NCI-H345 (cell line): ENCODE data around the gene PDS5A.
"Not testable (repeated sequence)": the region's sequence is repeated elsewhere in the genome, so short reads cannot be mapped to it uniquely, and the experiment has no call there.

Experiments used
- DNase-seq: peaks from one replicate; lab custom pipeline; 2025; lab: John Stamatoyannopoulos, UW

PDS5A gene

DNA sequence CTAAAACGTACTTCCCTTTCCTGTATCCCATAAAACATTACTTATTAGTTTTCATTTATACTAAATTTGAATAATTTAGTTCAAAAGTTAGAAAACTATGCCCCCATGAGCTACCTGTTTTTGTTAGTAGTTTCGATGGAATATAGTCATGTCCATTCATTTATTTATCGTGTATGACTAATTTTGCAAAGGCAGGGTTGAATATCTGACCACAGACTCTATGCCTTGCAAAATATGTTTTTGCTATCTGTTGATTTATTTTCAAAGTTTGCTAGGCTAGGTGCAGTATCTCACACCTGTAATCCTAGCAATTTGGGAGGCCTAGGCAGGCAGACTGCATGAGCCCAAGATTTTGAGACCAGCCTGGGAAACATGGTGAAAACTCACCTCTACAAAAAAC, 78.4 kb downstream of the PDS5A start:
- no peak for DNase-seq

DNA sequence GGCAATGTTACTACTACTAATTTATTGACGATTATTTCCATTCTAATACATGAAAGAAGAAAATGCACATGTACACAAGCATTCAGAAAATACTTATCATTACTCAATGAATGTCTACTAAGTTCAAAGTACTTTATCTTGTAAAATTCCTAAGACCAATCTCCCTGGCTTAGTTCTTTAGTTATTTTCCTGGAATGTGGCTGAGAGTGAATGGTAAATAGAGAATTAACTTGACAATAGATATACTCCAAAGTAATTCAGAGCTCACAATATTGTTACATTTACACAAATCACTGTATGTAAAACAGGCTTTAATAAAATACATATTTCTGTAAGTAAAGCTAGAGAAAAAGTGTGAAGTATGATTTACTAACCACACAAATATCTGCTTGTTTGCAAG, 79.7 kb downstream of the PDS5A start:
- DNase-seq: no peak

DNA sequence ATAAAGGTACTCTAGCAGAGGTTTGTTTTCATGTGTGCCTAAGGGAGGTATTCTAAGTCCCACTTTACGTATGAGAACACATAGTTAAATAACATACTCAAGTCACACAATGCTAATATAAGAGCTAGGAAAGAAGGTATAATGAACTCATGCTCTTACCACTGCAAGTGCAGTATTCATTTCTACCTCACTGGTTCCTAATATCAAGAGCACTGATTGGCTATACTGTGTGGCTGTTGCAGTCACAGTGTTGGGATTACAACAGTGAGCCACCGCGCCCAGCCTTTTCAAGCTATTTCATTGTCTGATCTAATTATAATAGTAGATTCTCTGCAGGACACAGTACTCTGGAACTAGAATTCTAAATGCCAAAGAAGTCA, 84.0 kb downstream of the PDS5A start:
- no peak for DNase-seq

DNA sequence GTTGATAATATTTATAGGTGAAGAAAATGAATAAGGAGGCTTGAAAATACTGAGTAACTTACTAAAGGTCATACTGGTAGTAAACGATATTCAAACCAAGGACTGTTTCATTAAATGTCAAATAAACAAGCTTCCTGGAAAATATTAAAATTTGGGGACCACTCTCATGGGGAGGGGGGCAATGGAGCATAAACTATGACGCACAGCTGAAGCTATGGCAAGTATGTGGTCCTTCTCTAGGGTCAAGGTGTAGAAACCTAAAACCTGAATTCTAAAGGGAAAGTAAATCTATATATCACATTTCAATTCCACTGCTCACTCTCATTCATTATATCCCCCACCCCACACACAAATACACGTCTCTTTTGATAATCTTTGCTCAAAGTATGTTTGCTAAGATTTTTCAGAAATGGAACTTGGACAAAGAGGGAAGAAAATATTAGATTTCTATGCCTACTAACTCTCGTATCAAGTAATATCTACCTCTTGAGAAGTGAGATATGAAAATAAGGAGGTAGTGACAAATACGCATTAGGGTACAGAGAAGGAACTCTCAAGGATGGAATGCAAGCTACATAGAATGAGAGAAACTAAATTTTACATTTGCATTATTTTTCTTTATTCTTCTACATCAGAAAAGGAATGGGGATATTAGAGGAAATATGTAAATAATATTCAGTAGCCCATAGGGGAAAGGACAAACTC, 84.6 kb downstream of the PDS5A start:
- DNase-seq: no peak

DNA sequence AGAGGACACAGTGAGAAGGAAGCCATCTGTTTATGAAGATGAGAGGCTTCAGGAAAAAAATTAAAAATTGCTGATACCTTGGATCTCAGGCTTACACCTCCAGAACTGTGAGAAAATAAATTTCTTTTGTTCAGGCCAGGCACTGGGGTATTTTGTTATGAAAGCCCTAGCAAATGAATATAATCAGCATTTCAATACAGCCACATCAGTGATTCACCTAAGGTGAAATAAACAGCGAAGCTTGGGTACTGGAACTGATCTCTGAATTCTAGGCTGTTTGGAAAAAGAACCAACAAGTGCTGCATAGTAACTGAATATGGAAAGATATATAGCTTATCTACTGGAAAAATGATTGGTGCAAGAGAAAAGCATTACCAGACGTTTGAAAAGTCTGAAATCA, 88.5 kb downstream of the PDS5A start:
- DNase-seq: no peak

DNA sequence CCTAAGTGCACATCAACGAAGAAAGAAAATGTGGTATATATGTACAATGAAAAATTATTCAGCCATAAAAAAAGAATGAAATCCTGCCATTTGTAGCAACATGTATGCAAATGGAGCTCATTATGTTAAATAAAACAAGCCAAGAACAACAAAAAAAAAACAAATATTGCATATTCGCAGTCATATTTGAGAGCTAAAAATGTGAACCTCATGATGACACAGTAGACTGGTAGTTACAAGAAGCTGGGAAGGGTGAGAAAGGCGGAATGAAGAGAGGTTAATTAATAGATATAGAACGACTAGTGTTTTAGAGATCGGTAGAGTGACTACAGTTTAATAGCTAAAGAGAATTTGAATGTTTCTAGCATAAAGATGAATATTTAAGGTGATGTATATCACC, 89.2 kb downstream of the PDS5A start:
- no peak for DNase-seq

DNA sequence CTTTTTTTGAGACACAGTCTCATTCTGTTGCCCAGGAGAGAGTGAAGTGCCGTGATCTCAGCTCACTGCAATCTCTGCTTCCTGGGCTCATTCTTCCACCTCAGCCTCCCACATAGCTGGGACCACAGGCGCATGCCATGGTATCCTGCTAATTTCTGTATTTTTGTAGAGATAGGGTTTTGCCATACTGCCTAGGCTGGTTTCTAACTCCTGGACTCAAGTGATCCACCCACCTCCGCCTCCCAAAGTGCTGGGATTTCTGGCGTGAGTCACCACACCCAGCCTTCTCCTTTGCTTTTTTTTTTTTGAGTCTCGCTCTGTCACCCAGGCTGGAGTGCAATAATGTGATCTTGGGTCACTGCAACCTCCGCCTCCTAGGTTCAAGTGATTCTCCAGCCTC, 94.1 kb downstream of the PDS5A start:
- DNase-seq: no peak

DNA sequence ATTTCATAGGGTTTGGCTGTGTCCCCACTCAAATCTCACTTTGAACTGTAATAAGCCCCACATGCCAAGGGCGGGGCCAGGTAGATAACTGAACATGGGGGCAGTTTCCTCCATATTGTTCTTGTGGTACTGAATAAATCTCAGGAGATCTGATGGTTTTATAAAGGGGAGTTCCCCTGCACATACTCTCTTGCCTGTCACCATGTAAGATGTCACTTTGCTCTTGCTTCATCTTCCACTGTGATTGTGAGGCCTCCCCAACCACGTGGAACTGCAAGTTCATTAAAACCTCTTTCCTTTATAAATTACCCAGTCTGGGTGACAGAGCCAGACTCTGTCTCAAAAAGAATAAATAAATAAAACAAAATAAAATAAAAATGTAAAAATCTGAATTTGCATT, 95.9 kb downstream of the PDS5A start:
- DNase-seq: no peak

DNA sequence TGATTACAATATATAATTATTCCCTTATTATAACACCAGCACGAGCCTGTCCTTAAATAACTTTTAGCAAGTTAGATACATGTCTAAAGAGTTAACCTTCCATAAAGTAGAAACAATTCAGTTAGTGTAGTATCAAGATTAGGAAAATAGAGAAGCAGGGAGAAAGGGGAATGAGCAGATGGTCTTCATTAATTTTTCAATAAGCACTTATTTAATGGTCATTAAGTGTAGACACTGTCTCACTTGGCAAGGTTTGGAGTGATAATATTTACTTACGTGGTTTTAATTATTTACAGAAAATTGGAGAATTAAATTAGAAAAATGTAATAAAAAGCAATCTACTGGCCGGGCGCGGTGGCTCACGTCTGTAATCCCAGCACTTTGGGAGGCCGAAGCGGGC, 99.7 kb downstream of the PDS5A start:
- DNase-seq: no peak

DNA sequence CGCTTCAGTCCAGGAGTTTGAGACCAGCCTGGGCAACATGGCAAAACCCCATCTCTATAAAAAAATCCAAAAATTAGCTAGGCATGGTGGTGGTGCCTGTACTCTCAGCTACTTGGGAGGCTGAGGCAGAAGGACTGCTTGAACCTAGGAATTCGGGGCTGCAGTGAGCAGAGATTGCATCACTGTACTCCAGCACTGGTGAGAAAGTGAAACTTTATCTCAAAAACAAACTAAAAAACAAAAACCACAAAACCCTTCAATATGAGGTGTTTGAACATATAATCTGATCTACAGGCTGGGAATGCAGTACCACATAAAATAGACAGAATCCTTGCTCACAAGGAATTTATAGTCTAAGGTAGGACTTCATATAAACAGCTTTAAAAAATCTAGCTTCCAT, 103.9 kb downstream of the PDS5A start:
- no peak for DNase-seq

DNA sequence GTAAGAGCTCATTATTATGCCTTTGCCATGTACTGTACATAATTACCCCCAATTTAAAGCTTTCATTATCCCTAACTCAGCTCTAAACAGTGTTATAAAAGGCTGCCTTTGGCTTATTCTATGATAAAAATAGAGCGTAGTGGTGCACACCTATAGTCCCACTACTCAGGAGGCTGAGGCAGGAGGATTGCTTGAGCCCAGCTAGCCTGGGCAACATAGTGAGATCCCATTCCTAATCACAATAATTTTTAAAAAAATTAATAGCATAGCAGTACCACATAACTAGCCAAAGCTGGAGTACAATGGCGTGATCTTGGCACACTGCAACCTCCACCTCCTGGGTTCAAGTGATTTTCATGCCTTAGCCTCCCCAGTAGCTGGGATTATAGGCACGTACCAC, 112.4 kb downstream of the PDS5A start:
- DNase-seq: no peak

DNA sequence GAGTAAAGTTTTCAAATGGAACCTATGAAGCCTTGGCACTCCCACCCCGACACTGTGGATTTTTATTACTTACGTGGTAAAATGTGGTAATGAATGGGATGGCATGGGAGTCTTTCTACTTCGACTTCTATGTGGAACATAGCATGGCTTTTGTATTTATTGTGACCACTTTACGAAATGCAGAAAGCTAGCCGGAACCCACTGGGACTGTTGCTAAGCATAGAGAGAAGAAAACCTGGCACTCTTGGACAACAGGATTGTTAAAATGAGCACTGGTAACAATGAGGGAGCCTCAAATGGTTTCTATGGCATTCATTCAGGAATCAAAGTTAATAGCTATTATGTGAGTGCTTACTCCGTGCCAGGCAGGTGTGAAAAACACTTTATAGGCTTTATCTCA, 113.3 kb downstream of the PDS5A start:
- DNase-seq: no peak

DNA sequence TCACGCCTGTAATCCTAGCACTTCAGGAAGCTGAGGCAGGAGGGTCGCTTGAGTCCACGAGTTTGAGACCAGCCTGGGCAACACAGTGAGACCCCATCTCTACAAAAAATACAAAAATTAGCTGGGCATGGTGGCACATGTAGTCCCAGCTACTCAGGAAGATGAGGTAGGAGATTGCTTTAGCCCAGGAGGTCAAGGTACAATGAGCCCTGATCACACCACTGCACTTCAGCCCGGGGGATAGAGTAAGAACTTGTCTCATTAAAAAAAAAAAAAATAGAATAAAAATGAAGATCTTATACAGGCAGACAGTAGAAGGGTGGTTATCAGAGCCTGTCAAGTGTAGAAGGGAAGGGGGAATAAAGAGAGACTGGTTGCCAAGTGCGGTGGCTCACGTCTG, 116.9 kb downstream of the PDS5A start:
- no peak for DNase-seq

DNA sequence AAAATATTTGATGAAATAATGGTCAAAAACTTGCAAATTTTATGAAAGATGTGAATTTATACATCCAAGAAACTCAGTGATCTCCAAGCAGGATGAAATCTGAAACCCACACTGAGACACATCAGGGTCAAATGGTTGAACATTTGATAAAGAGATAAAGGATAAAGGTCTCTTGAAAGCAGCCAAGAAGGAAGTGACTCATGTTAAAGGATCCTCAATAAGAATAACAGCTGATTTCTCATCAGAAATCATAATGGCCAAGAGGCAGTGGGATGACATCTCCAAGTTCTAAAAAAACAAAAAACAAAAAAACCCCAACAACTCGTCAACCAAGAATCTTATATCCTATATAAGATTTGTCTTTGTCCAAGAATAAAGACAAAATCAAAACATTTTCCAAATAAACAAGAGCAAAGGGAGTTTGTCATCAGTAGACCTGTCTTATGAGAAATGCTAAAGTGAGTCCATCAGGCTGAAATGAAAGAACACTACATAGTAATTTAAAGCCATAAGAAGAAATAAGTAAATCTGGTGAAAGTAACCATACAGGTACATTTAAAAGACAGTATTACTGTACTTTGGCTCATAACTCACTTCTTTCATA, 121.7 kb downstream of the PDS5A start:
- no peak for DNase-seq

DNA sequence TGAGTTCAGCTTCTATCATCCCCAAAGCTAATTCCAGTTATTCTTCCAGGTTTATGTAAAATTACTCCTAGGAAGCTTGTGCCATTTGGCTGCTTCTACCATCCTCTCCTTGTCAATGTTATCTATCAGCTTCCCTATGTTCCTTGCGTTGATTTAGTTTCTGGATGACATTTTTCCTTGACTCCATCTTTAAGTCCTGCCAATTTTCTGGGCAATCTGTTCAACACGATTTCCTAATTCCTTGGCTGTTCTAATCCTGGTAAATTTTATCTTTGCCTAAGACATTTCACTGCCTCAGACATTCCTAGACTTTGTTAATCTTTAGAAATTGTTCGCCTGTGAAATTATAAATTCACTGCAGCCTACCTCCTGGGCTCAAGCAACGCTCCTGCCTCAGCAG, 125.1 kb downstream of the PDS5A start:
- DNase-seq: no peak

DNA sequence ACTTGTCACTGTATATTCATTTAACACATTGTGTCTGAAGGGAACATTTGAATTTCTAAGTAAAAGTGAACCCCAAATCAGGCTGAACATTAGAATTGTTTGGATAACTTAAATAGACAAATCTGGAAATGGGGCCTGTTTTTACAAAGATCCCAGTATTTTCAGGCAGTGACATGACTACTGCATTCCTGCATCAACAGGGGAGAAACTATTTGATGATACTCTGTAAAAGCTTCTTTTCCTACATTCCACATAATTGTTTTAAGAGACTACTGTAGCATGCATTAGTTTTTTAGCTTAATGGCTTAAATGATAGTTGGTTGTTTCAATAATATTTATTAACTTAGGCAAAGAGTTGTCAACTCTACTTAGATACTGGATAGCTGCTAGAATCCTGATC, 127.0 kb downstream of the PDS5A start:
- DNase-seq: no peak

DNA sequence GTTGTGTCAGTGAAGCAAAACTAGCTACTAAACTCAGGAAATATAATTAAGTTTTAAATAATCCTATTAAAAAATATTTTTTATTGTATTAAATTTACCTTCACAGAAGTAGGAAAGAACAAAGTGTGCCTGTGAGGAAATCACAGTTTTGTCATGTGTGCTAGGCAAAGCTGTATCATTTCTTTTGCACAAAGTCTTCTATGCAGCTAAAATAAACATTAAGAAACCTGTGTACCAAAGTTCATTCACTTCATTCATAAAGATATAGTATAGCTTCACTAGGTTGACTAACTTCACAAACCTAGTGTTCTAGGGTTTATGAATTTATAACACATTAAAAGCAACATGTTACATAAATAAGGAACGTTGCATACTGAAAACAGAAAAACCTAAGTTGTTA, 131.0 kb downstream of the PDS5A start:
- no peak for DNase-seq

DNA sequence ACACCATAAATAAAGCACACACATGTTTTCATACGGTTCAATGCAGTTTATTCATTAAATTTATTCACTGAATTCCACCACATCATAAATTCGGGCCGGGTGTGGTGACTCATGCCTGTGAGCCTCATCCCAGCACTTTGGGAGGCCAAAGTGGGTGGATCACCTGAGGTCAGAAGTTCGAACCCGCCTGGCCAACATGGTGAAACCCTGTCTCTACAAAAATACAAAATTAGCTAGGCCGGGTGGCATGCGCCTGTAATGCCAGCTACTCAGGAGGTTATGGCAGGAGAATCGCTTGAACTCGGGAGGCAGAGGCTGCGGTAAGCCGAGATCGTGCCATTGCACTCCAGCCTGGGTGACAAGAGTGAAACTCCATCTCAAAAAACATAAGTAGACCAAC, 131.6 kb downstream of the PDS5A start:
- DNase-seq: no peak

DNA sequence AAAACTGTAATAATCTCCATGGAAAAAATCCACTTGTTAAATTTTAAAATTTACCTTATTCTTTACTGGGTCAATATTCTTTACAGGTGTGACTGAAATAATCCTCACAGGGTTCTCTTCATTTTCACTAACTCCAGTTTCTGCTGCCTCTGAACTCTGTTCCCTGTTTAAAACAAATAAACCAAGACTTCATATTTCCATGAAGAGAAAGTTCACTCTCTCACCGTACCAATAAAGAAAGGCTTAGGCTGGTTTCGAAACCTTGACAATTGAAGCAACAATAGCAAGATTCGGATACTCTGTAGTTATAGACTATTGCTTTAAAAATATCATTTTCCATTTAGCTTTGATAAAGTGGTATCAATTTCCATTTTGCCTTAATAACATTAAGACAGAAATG, 135.8 kb downstream of the PDS5A start:
- DNase-seq: no peak

DNA sequence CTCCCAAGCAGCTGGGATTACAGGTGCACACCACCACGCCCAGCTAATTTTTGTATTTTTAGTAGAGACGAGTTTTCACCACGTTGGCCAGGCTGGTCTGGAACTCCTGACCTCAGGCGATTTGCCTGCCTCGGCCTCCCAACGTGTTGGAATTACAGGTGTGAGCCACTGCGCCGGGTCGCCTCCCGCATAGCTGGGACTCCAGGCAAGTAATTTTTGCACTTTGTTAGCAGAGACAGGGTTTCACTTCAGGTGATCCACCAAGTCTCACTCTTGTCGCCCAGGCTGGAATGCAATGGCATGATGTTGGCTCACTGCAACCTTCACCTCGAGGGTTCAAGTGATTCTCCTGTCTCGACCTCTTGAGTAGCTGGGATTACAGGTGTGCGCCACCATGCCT, 137.2 kb downstream of the PDS5A start:
- not testable (repeated sequence) for DNase-seq

DNA sequence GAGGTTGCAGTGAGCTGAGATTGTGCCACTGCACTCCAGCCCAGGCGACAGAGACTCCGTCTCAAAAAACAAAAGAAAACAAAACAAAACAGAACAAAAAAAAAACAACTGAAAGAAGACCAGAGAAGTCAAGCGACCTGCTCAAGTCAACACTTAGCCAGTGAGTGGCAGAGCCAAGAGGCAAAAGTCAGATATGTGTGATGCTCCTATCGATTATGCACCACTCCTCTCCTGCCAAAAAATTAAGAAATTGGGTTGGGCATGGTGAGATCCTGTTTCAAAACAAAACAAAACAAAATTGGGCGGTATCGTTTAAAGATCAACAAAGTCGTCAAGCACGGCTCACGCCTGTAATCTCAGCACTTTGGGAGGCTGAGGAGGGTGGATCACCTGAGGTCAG, 137.7 kb downstream of the PDS5A start:
- DNase-seq: no peak

DNA sequence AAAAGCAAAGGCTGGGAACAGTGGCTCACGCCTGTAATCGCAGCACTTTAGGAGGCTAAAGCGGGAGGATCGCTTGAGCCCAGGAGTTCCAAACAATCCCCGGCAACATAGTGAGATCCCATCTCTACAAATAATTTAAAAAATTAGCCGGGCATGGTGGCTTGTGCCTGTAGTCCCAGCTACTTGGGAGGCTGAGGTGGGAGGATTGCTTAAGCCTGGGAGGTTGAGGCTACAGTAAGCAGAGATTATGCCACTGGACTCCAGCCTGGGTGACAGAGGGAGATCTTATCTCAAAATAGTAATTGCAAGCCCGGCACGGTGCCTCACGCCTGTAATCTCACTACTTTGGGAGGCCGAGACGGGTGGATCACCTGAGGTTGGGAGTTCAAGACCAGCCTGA, 139.3 kb downstream of the PDS5A start:
- not testable (repeated sequence) for DNase-seq

DNA sequence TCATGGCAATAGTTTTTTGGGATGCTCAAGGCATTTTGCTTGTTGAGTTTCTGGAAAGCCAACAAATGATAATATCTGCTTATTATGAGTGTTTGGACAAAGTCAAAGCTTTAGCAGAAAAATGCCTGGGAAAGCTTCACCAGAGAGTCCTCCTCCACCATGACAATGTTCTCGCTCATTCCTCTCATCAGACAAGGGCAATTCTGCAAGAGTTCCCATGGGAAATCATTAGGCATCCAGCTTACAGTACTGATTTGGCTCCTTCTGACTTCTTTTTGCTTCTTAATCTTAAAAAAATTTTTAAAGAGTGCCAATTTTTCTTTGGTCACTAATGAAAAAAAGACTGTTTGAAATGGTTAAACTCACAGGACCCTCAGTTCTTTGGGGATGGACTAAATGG, 143.4 kb downstream of the PDS5A start:
- DNase-seq: no peak

DNA sequence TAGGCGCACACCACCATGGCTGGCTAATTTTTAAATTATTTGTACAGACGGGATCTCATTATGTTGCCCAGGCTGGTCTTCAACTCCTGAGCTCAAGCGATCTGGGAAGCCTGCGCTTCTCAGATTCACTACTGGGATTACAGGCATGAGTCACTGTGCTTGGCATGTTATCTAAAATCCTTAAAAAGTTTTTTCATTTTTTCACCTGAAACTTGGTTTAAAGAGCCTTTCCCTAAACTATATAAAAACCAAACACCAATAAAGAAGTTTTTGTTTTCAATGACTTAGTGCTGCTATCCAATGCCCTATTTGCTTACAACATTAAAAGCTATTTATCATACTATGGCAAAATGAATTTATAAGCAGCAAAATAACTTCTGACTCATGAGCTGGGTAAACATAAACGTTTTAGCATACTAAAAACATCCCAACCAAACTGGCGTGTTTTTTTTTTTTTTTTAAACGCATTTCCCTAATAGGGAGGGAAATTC, 151.9 kb downstream of the PDS5A start:
- DNase-seq: no peak
